Measurements from ENCODE around the gene CD52. TPM values are rescaled to one million over a fixed set of nuclear protein-coding genes. Genes with fewer than 3 reads are reported as not detected.

CD52 gene
- total RNA-seq, 4 donors from 2014 or later, result 7.8 TPM; not detected in 3

DNA sequence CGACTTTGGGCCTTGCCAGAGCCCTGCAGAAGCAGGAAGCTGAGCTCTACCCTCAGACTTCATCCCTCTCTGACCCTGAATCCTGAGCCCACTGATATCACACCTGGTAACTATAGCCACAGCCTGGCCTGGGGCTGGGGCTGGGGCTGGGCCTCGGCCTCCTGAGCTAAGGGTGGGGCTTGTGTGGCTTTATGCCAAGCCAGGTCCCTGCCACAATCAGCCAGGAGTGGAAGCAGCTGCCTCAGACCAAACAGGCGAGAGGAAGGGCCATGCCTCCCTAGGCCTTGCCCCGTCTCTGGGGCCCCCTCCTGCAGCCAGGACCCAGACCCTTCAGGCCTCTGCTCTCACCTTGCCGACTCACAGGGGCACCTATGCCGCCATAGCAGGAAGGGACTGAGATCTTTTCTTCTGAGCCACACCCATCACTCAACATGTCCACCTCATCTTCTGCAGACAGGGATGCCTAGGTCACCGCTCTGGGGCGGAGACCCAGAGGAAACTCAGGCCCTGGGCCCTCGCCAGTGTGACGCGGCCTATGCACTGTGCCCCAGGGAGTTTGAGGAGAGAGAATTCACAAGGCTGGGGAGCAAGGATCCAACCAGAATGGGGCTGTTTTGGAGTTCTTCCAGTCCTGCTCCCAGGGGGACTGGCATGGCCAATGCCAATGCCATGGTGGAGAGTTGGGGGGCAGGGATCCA, 17.0 kb upstream of the CD52 start:
- Histone ChIP-seq H3K27ac (no peak overlapping the region), H3K36me3 (no peaks in the 10 kb centered on the region), H3K4me3 (no peak overlapping the region), H3K27me3 (no peaks in the 10 kb centered on the region), H3K4me1 (no peaks in the 10 kb centered on the region), H3K9me3 (no peaks in the 10 kb centered on the region)
- intact Hi-C loops (cut with DNase I; ENCODE audit: low total_unique reads), result no loop called here
- TF ChIP-seq CTCF (IDR thresholded peaks at IDR 0.05), result no peak
- no peak for TF ChIP-seq POLR2A (IDR thresholded peaks at IDR 0.05)
- no peak for DNase-seq

DNA sequence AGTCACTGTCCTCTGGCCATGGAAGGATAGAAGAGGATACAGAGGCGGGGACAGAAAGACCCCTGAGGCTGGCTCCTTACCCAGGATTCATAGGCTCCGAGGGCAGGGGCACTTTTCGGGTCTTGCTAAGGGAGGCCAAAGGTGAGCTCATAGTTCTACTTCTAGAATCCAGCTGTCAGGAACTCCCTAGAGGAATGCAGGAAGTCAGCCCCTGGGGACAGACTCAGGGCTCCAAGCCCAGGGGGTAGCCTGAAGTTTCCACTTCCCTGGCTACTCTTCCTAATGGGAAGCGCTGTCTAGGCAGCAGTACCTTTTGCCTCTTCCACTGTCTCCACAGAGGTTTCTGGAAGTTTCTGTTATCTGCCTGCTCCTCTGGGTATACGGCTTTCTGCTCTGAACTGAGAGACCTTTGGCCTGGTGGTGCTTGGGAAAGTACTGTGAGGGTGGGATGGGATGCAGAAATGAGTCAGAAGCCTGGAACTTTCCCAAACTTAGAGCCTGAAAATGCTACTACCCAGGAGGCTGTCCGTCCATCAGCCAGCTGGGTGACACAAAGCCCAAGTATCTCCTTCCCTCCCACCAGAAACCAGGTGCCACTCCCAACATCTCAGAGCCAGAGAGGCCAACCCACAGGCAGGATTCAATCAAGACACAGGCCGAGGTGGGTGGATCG, 14.9 kb upstream of the CD52 start:
- no peaks in the 10 kb centered on the region for H3K36me3 ChIP-seq
- TF ChIP-seq CTCF (IDR thresholded peaks at IDR 0.05), result no peak
- H3K27ac ChIP-seq, result no peak overlapping the region
- H3K27me3 ChIP-seq, result no peaks in the 10 kb centered on the region
- intact Hi-C loops (cut with DNase I; ENCODE audit: low total_unique reads), result no loop called here
- DNase-seq, result no peak
- no peaks in the 10 kb centered on the region for H3K4me1 ChIP-seq
- no peaks in the 10 kb centered on the region for H3K9me3 ChIP-seq
- H3K4me3 ChIP-seq, result no peak overlapping the region

DNA sequence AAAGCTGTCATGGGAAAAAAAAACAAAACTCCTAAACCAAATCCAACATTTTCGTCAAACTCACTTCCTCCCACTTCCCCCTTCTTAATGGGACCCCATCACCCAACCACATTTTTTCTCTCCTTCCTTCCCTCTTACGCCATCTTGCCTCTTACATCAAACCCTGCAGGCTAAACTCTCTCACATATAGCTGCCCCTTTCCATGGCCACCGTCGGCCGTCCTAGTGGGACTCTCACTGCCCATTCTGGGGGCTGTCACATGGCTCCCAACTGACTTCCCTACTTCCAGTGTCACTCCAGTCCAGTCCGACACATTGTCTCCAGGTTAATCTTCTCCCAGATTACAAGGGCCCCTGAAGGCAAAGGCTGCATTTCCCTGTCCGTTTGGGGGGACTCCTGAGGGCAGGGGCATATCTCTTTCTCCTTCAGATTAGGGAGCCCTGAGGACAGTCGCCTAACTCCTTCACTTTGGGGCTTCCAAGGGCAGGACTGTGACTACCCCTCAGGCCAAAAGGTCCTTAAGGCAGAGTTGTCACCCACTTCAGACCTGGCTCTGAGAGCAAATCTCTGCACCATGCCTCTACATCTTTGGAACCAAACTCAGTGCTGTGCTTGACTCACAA, 12.0 kb upstream of the CD52 start:
- H3K9me3 ChIP-seq, result no peaks in the 10 kb centered on the region
- intact Hi-C loops (cut with DNase I; ENCODE audit: low total_unique reads), result no loop called here
- H3K27me3 ChIP-seq, result no peaks in the 10 kb centered on the region
- no peaks in the 10 kb centered on the region for H3K4me1 ChIP-seq
- TF ChIP-seq POLR2A (IDR thresholded peaks at IDR 0.05) (no peak), CTCF (IDR thresholded peaks at IDR 0.05) (no peak)
- peak overlapping the region; percentile 63 to 64 for H3K4me3 ChIP-seq
- DNase-seq, result no peak
- H3K27ac ChIP-seq, result peak overlapping the region in 1 of 2 donors; percentile 43
- H3K36me3 ChIP-seq, result no peaks in the 10 kb centered on the region

DNA sequence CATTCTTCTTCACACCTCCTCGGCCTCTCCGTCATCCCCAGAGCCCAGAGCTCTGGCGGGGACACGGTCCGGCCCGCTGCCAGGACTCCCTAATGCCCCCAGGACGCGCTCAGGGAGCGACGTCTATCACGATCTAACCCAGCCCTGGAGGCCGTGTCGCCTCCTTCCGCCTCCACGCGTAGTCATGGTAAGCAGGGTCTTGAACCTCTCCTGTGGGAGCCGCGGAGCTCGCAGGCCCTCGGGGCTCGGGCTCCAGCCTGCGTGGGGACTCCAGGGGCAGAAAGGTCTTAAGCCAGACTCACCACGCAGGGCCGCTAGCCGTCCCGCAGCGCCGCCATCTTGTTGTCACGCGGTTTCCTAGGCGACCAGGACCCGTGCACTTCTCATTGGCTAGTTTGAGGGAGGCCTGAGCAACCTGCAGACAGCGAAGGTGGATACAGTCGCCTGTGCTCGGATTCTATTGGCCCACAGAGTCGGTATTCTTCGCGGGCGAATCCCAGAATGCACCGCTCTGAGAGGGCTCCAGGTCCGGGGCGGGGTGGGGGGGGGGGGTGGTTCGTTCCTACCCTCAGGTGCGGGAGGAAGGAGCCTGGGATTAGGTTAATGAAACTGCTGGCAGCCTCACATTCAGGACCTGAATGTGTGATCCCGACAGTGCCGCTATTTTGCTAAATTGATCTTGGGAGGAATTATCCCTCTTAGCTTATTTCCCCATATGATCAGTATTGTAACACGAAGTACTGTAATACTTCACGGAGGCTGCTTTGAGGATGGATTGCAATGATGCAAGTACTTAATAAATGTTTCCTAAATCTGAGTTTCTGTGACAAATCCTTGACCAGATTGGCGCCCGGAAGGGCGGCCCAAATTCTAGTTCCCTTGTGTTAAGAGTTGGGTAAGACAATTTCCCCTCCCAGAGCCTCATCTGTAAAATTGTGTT, 11.2 kb upstream of the CD52 start, which contains the start of gene UBXN11:
UBXN11 (minus strand) TSS at position 347 of the 940 bp plus-strand sequence. CDS start 3,753 bp downstream, outside the sequence.
- peak within 1 kb of the TSS in 1 of 2 donors; percentile 43 for H3K27ac ChIP-seq
- no peak for TF ChIP-seq POLR2A (IDR thresholded peaks at IDR 0.05)
- TF ChIP-seq CTCF (IDR thresholded peaks at IDR 0.05), result no peak
- no peaks in the 10 kb centered on the region for H3K4me1 ChIP-seq
- H3K27me3 ChIP-seq, result no peaks in the 10 kb centered on the region
- H3K9me3 ChIP-seq, result no peaks in the 10 kb centered on the region
- intact Hi-C loops (cut with DNase I; ENCODE audit: low total_unique reads), result no loop called here
- peak within 1 kb of the TSS; percentile 63 to 64 for H3K4me3 ChIP-seq
- DNase-seq, result peak; percentile 83 to 90
- no peaks in the 10 kb centered on the region for H3K36me3 ChIP-seq

Data from uterus (tissue), 4 donors.